ENCODE results near the gene MRFAP1L1.
A peak's percentile ranks its signal among the peaks of the same experiment; 100 is the strongest.

Gene MRFAP1L1

GRCh38 chr4:6747294-6748051, 37.8 kb upstream of the MRFAP1L1 start:
- DNase-seq (ENCODE audit: insufficient read length, low spot score) (no peak), FAIRE-seq (no peak)
- TF ChIP-seq POLR2A (IDR thresholded peaks at IDR 0.05; ENCODE audit: low read depth, low read length), result no peak

GRCh38 chr4:6746721-6747293, 37.1 kb upstream of the MRFAP1L1 start:
- FAIRE-seq (no peak), DNase-seq (ENCODE audit: insufficient read length, low spot score) (no peak)
- no peak for TF ChIP-seq POLR2A (IDR thresholded peaks at IDR 0.05; ENCODE audit: low read depth, low read length)

GRCh38 chr4:6742989-6743388, 33.3 kb upstream of the MRFAP1L1 start:
- TF ChIP-seq POLR2A (IDR thresholded peaks at IDR 0.05; ENCODE audit: low read depth, low read length), result no peak
- DNase-seq (ENCODE audit: insufficient read length, low spot score) (no peak), FAIRE-seq (no peak)

- DNase-seq (ENCODE audit: insufficient read length, low spot score) (no peak), FAIRE-seq (no peak)
- TF ChIP-seq POLR2A (IDR thresholded peaks at IDR 0.05; ENCODE audit: low read depth, low read length), result no peak
Measured at GRCh38 chr4:6742507-6742906, 32.8 kb upstream of the MRFAP1L1 start.

GRCh38 chr4:6740347-6740746, 30.7 kb upstream of the MRFAP1L1 start:
- TF ChIP-seq POLR2A (IDR thresholded peaks at IDR 0.05; ENCODE audit: low read depth, low read length), result no peak
- FAIRE-seq (no peak), DNase-seq (ENCODE audit: insufficient read length, low spot score) (no peak)

GRCh38 chr4:6739920-6740319, 30.3 kb upstream of the MRFAP1L1 start:
- FAIRE-seq, result no peak
- no peak for TF ChIP-seq POLR2A (IDR thresholded peaks at IDR 0.05; ENCODE audit: low read depth, low read length)
- DNase-seq (ENCODE audit: insufficient read length, low spot score), result no peak

GRCh38 chr4:6734165-6734786, 24.6 kb upstream of the MRFAP1L1 start:
- TF ChIP-seq POLR2A (IDR thresholded peaks at IDR 0.05; ENCODE audit: low read depth, low read length), result no peak
- no peak for DNase-seq (ENCODE audit: insufficient read length, low spot score)
- FAIRE-seq, result no peak

GRCh38 chr4:6733358-6734164, 23.9 kb upstream of the MRFAP1L1 start:
- FAIRE-seq (no peak), DNase-seq (ENCODE audit: insufficient read length, low spot score) (no peak)
- TF ChIP-seq POLR2A (IDR thresholded peaks at IDR 0.05; ENCODE audit: low read depth, low read length), result no peak

- TF ChIP-seq POLR2A (IDR thresholded peaks at IDR 0.05; ENCODE audit: low read depth, low read length), result no peak; the same call in 1 of the 2 replicates
- DNase-seq (ENCODE audit: insufficient read length, low spot score) (peak; percentile 82), FAIRE-seq (no peak)
Measured at GRCh38 chr4:6732441-6733357, 23.0 kb upstream of the MRFAP1L1 start.

GRCh38 chr4:6731780-6732179, 22.1 kb upstream of the MRFAP1L1 start:
- TF ChIP-seq POLR2A (IDR thresholded peaks at IDR 0.05; ENCODE audit: low read depth, low read length), result no peak
- no peak for FAIRE-seq
- no peak for DNase-seq (ENCODE audit: insufficient read length, low spot score)

- TF ChIP-seq POLR2A (IDR thresholded peaks at IDR 0.05; ENCODE audit: low read depth, low read length), result no peak
- DNase-seq (ENCODE audit: insufficient read length, low spot score) (no peak), FAIRE-seq (no peak)
Measured at GRCh38 chr4:6731318-6731675, 21.6 kb upstream of the MRFAP1L1 start.

GRCh38 chr4:6730603-6731317, 21.1 kb upstream of the MRFAP1L1 start:
- no peak for DNase-seq (ENCODE audit: insufficient read length, low spot score)
- no peak for TF ChIP-seq POLR2A (IDR thresholded peaks at IDR 0.05; ENCODE audit: low read depth, low read length)
- FAIRE-seq, result no peak
